ENCODE data around the gene LRRC8C. TPM values are rescaled to one million over a fixed set of nuclear protein-coding genes. Genes with fewer than 3 reads are reported as not detected.
A peak's percentile ranks its signal among the peaks of the same experiment; 100 is the strongest.

Gene LRRC8C
- total and polyA plus RNA-seq, 10 of the 15 experiments (the other 5 are each of a cell fraction or from before 2014, with no cell fraction given) = 2.3 to 16.3 (median 10.8) TPM

DNA sequence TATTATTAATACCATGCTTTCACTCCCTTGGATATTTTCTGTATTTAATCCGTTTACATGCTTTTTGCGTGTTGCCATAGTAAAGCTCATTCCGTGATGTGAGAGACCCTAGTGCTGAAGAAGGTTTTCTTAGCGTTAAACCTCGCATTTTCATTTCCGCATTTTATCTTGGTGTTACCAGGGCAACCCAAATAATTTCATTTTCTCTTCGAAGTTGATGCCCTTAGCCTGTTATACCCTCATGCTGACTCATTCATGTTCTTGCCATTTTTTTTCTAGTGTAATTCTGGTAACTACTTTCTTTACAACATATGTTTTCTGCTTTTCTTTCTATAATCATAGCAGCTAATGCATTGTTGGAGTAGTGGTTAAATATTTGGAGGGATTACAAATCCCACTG lies 37.2 kb downstream of the LRRC8C start (continued):
- TF ChIP-seq, protein P1, sequence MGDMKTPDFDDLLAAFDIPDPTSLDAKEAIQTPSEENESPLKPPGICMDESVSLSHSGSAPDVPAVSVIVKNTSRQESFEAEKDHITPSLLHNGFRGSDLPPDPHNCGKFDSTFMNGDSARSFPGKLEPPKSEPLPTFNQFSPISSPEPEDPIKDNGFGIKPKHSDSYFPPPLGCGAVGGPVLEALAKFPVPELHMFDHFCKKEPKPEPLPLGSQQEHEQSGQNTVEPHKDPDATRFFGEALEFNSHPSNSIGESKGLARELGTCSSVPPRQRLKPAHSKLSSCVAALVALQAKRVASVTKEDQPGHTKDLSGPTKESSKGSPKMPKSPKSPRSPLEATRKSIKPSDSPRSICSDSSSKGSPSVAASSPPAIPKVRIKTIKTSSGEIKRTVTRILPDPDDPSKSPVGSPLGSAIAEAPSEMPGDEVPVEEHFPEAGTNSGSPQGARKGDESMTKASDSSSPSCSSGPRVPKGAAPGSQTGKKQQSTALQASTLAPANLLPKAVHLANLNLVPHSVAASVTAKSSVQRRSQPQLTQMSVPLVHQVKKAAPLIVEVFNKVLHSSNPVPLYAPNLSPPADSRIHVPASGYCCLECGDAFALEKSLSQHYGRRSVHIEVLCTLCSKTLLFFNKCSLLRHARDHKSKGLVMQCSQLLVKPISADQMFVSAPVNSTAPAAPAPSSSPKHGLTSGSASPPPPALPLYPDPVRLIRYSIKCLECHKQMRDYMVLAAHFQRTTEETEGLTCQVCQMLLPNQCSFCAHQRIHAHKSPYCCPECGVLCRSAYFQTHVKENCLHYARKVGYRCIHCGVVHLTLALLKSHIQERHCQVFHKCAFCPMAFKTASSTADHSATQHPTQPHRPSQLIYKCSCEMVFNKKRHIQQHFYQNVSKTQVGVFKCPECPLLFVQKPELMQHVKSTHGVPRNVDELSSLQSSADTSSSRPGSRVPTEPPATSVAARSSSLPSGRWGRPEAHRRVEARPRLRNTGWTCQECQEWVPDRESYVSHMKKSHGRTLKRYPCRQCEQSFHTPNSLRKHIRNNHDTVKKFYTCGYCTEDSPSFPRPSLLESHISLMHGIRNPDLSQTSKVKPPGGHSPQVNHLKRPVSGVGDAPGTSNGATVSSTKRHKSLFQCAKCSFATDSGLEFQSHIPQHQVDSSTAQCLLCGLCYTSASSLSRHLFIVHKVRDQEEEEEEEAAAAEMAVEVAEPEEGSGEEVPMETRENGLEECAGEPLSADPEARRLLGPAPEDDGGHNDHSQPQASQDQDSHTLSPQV (IDR thresholded peaks at IDR 0.05) = no peak
- TF ChIP-seq RFX5 (IDR thresholded peaks at IDR 0.05; ENCODE audit: low read depth, low read length) (peak; percentile 48; the same call in 1 of the 2 replicates), CHD2 (IDR thresholded peaks at IDR 0.05; ENCODE audit: borderline replicate concordance, low read depth, low read length) (peak; percentile 77; the same call in 1 of the 2 replicates), MEF2A (IDR thresholded peaks at IDR 0.05; ENCODE audit: insufficient read depth, low read depth, low read length) (peak; percentile 79), LARP7 (IDR thresholded peaks at IDR 0.05) (no peak), MTA2 (IDR thresholded peaks at IDR 0.05; ENCODE audit: low read depth) (peak; percentile 90), ETV6 (conservative IDR thresholded peaks at IDR 0.05 in 1 of 2, IDR thresholded peaks at IDR 0.05 in 1 of 2; ENCODE audit: borderline replicate concordance in 1 of 2, low read depth in 1 of 2) (peak in 1 of 2 experiments; percentile 23; a peak in 1 of 4 replicates), JUNB (IDR thresholded peaks at IDR 0.05) (peak; percentile 88), CBX5 (IDR thresholded peaks at IDR 0.05; ENCODE audit: low read depth) (peak; percentile 74), NFYB (IDR thresholded peaks at IDR 0.05; ENCODE audit: insufficient read depth, low read depth, low read length) (no peak), CEBPB (IDR thresholded peaks at IDR 0.05; ENCODE audit: borderline replicate concordance in 1 of 2, low read depth in 2 of 2, low read length in 2 of 2) (no peak), DPF2 (IDR thresholded peaks at IDR 0.05) (peak; percentile 88), RELA (IDR thresholded peaks at IDR 0.05; ENCODE audit: borderline replicate concordance, partially characterized antibody) (no peak), ZNF384 (IDR thresholded peaks at IDR 0.05; ENCODE audit: borderline replicate concordance, low read depth, low read length) (peak; percentile 95), MXI1 (IDR thresholded peaks at IDR 0.05; ENCODE audit: low read depth, low read length) (peak; percentile 94), KLF5 (IDR thresholded peaks at IDR 0.05; ENCODE audit: partially characterized antibody) (no peak), CBFB (IDR thresholded peaks at IDR 0.05; ENCODE audit: low read depth) (no peak), PML (IDR thresholded peaks at IDR 0.05; ENCODE audit: low read length) (peak; percentile 38; the same call in 1 of the 2 replicates), BRCA1 (IDR thresholded peaks at IDR 0.05; ENCODE audit: low read depth, low read length) (no peak), PAX5 (IDR thresholded peaks at IDR 0.05; ENCODE audit: borderline replicate concordance, low read depth, low read length) (peak; percentile 62; the same call in 1 of the 2 replicates), NR2C2 (IDR thresholded peaks at IDR 0.05; ENCODE audit: borderline replicate concordance, control insufficient read depth, insufficient read length, low read depth) (no peak)
- TF ChIP-seq, protein P2, sequence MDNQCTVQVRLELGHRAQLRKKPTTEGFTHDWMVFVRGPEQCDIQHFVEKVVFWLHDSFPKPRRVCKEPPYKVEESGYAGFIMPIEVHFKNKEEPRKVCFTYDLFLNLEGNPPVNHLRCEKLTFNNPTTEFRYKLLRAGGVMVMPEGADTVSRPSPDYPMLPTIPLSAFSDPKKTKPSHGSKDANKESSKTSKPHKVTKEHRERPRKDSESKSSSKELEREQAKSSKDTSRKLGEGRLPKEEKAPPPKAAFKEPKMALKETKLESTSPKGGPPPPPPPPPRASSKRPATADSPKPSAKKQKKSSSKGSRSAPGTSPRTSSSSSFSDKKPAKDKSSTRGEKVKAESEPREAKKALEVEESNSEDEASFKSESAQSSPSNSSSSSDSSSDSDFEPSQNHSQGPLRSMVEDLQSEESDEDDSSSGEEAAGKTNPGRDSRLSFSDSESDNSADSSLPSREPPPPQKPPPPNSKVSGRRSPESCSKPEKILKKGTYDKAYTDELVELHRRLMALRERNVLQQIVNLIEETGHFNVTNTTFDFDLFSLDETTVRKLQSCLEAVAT (IDR thresholded peaks at IDR 0.05) = peak; percentile 58
- TF ChIP-seq, protein P3, sequence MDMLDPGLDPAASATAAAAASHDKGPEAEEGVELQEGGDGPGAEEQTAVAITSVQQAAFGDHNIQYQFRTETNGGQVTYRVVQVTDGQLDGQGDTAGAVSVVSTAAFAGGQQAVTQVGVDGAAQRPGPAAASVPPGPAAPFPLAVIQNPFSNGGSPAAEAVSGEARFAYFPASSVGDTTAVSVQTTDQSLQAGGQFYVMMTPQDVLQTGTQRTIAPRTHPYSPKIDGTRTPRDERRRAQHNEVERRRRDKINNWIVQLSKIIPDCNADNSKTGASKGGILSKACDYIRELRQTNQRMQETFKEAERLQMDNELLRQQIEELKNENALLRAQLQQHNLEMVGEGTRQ (IDR thresholded peaks at IDR 0.05; ENCODE audit: borderline replicate concordance, low read depth, low read length) = no peak
- TF ChIP-seq, protein P4, sequence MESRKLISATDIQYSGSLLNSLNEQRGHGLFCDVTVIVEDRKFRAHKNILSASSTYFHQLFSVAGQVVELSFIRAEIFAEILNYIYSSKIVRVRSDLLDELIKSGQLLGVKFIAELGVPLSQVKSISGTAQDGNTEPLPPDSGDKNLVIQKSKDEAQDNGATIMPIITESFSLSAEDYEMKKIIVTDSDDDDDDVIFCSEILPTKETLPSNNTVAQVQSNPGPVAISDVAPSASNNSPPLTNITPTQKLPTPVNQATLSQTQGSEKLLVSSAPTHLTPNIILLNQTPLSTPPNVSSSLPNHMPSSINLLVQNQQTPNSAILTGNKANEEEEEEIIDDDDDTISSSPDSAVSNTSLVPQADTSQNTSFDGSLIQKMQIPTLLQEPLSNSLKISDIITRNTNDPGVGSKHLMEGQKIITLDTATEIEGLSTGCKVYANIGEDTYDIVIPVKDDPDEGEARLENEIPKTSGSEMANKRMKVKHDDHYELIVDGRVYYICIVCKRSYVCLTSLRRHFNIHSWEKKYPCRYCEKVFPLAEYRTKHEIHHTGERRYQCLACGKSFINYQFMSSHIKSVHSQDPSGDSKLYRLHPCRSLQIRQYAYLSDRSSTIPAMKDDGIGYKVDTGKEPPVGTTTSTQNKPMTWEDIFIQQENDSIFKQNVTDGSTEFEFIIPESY (IDR thresholded peaks at IDR 0.05) = no peak
